GM21619 (cell line): Measurements from ENCODE around the gene CHRNA4.
"Not testable (repeated sequence)": the region's sequence is repeated elsewhere in the genome, so short reads cannot be mapped to it uniquely, and the experiment has no call there.

Experiments
- ATAC-seq: cut with Tn5 transposase; IDR thresholded peaks from one replicate; pipeline ENCODE4 v1.9.1; 2021; ENCODE audit not compliant: unreplicated experiment

The CHRNA4 gene

DNA sequence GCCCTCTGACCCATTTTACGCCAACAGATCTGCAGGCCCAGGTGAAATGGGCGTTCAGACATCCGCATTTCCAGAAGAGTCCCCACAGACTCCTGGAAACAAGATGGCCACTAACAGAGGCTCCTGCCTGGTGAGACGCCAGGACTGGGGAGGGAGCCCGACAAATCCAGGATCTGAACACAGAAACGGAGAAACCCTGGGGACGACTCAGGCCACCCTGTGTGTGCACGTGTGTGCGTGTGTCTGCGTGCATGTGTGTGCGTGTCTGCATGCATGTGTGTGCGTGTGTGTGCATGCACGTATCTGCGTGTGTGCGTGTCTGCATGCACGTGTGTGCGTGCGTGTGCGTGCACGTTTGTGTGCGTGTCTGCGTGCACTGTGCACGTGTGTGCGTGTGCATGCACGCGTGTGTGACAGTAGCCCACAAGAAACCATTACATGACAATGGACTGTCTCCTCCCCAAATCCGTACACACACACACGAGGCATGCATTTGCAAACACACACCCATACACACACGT, 24.9 kb downstream of the CHRNA4 start:
- ATAC-seq, result no peak

DNA sequence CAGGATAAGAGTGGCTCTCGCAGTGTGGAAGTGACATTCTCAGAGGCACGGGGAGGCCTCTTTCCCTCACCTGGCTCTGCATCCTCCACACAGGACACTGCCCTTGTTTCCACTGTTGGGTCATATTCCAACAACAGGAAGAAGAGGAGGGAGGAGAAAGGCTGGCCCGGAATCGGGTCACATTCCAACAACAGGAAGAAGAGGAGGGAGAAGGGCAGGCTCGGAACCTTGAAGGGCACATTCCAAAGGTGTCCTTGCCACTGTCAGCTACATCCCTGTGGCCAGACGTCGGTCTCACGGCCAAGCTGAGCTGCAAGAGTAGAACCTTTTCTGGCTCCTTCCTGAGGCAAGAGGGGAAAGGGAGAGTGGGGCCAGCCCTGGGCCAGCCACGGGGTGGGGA, 25.4 kb downstream of the CHRNA4 start:
- no peak for ATAC-seq

GRCh38 chr20:63335060-63335459, 26.1 kb downstream of the CHRNA4 start:
- ATAC-seq, result not testable (repeated sequence)

DNA sequence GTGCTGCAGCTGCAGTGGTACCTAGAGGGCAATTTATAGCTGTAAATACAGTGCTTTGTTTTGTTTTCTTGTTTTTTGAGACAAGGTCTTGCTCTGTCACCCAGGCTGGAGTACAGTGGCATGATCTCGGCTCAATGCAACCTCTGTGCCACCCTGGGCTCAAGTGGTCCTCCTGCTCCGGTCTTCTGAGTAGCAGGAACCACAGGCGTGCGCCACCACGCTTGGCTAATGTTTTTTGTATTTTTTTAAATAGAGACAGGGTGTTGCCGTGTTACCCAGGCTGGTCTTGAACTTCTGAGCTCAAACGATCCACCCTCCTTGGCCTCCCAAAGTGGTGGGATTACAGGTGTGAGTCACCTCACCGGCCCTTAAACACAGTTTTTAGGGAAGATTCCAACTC, 26.8 kb downstream of the CHRNA4 start:
- no peak for ATAC-seq

DNA sequence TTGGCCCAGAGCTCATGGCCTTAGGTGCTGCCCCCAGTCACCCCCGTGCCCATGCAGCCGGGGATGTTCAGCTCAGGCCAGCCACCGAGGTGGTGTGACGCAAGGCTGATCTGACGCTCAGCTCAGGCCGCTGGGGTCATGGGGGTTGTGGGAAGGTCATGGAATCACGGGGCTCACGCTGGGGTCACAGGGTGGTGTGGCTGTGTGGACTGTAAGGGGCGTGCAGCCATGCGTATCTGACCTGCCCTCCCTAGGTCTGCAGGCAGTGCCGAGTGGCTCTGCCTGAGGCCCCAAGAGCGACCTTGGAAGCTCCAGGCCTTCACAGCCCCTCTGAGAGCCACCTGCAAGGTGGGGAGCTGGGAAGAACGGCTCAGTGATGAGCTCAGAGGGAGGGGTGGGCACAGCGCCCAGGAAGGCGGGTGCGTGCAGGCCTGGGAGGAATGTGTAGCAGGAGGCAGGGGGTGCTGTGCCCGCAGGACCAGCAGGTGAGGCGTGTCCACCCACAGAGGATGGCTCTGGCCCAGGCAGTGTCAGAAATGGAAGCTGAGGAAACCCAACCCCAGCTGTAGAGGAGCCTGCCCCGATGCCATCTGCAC, 27.8 kb downstream of the CHRNA4 start:
- ATAC-seq, result no peak

GRCh38 chr20:63332488-63333240, 28.5 kb downstream of the CHRNA4 start:
- ATAC-seq, result no peak

- no peak for ATAC-seq
These were observed 29.3 kb downstream of the CHRNA4 start for GRCh38 chr20:63331741-63332400.

- ATAC-seq, result no peak
These were observed 30.2 kb downstream of the CHRNA4 start for GRCh38 chr20:63330940-63331339.

DNA sequence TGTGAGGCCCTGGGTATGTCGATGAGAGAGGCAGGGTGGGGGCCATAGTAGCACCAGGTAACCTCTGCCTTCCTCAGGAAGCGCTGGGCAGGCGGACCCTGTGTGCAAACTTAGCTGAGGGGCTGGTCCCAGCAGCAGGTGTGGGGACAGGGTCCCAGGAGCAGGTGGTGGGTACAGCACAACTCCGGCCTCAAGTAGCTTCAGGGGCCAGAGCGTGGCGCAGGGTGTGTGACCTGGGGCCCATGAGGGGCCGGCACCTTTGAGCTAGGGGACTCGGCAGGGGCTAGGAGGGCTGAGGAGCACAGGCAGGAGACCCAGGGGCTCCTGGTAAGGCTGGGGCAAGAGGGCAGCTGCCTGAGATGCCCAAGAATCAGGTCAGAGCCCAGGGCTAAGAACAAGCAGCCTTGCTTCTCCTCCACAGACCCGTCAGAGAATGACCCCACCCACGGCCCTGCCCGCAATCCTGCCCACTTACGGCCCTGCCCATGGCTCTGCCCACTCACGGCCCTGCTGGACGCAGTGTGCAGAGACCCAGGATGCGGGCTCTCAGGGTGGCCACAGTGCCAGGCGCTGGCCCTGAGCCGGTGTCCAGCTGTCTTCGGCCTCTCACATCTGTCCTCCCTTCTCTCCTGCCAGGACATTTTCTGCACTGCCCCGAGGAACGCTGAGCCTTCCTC, 30.9 kb downstream of the CHRNA4 start:
- no peak for ATAC-seq

GRCh38 chr20:63329331-63330083, 31.6 kb downstream of the CHRNA4 start:
- ATAC-seq, result no peak

GRCh38 chr20:63328718-63329275, 32.4 kb downstream of the CHRNA4 start:
- ATAC-seq, result no peak

GRCh38 chr20:63328026-63328700, 33.0 kb downstream of the CHRNA4 start:
- no peak for ATAC-seq

GRCh38 chr20:63327231-63327745, 33.9 kb downstream of the CHRNA4 start:
- ATAC-seq, result no peak

- ATAC-seq, result no peak
These were observed 34.6 kb downstream of the CHRNA4 start for GRCh38 chr20:63326314-63327230.

DNA sequence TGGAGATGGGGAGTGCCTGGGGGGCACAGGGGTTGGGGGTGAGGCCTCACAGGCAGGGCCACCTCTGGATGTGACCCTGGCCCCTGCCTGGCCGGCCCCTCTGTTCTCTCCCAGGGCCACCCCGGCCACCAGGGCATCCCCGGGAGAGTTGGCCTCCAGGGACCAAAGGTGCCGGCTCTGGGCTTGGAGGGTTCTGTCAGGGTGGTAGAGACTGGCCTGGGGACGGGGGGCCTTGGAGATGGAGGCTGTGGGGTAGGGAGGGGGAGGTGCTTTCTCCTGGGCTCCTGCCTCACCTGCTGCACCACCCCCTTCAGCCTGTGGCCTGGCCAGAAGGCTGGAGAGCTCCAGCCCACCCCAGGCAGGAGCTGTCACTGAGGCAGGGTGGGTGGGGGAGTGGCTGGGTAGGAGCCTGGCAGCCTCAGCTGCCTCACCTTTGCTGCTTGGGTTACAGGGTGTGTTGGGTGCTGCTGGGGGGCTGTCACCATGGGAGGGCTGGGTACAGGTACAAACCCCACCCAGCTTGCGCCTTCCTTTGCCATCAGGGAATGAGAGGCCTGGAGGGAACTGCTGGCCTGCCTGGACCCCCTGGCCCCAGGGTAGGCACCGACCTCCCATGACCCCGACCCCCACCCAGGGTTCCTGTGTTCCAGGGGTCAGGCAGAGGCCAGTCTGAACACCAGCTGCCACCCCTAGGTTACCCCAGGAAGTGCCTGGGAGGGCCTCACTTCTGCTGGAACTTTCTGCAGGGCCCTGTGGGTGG, 35.4 kb downstream of the CHRNA4 start:
- ATAC-seq, result no peak

GRCh38 chr20:63325021-63325471, 36.1 kb downstream of the CHRNA4 start:
- no peak for ATAC-seq

GRCh38 chr20:63323357-63323981, 37.7 kb downstream of the CHRNA4 start:
- no peak for ATAC-seq
